ENCODE measurements around the gene ANKRD6. TPM values are rescaled to one million over a fixed set of nuclear protein-coding genes. Genes with fewer than 3 reads are reported as not detected.
A peak's percentile ranks its signal among the peaks of the same experiment; 100 is the strongest.

ANKRD6 gene
- total RNA-seq, 1 donor from 2014 or later, result 43.5 TPM

GRCh38 chr6:89562093-89562973 is 129.4 kb downstream of the ANKRD6 start:
- DNase-seq (ENCODE audit: low spot score in 2 of 2, unreplicated experiment in 2 of 2), result no peak
- no peak overlapping the region for H3K27ac Mint-ChIP-seq
- peak overlapping the region; percentile 43 for H3K4me3 Mint-ChIP-seq
- no peaks in the 10 kb centered on the region for H3K27me3 Mint-ChIP-seq (ENCODE audit: low read depth)
- peaks cover 19% of the 10 kb centered on the region for H3K4me1 Mint-ChIP-seq
- no peak for TF ChIP-seq CTCF (IDR thresholded peaks at IDR 0.05; ENCODE audit: unreplicated experiment)
- peaks cover under 1% of the 10 kb centered on the region for H3K36me3 Mint-ChIP-seq
- peaks cover 5% of the 10 kb centered on the region for H3K9me3 Mint-ChIP-seq

- no peak for TF ChIP-seq CTCF (IDR thresholded peaks at IDR 0.05; ENCODE audit: unreplicated experiment)
- H3K4me3 Mint-ChIP-seq, result no peak overlapping the region
- peaks cover 19% of the 10 kb centered on the region for H3K4me1 Mint-ChIP-seq
- H3K27me3 Mint-ChIP-seq (ENCODE audit: low read depth), result no peaks in the 10 kb centered on the region
- H3K27ac Mint-ChIP-seq, result no peak overlapping the region
- no peaks in the 10 kb centered on the region for H3K36me3 Mint-ChIP-seq
- no peak for DNase-seq (ENCODE audit: low spot score in 2 of 2, unreplicated experiment in 2 of 2)
- no peaks in the 10 kb centered on the region for H3K9me3 Mint-ChIP-seq
Measured at GRCh38 chr6:89563866-89564265, 130.9 kb downstream of the ANKRD6 start.

GRCh38 chr6:89564752-89565427 is 131.9 kb downstream of the ANKRD6 start:
- peaks cover 19% of the 10 kb centered on the region for H3K4me1 Mint-ChIP-seq
- peak overlapping the region; percentile 61 for H3K27ac Mint-ChIP-seq
- H3K4me3 Mint-ChIP-seq, result no peak overlapping the region
- H3K9me3 Mint-ChIP-seq, result no peaks in the 10 kb centered on the region
- H3K27me3 Mint-ChIP-seq (ENCODE audit: low read depth), result no peaks in the 10 kb centered on the region
- TF ChIP-seq CTCF (IDR thresholded peaks at IDR 0.05; ENCODE audit: unreplicated experiment), result no peak
- DNase-seq (ENCODE audit: low spot score in 2 of 2, unreplicated experiment in 2 of 2), result no peak
- H3K36me3 Mint-ChIP-seq, result peaks cover 3% of the 10 kb centered on the region

- H3K27me3 Mint-ChIP-seq (ENCODE audit: low read depth), result no peaks in the 10 kb centered on the region
- H3K9me3 Mint-ChIP-seq, result peaks cover 5% of the 10 kb centered on the region
- no peak overlapping the region for H3K4me3 Mint-ChIP-seq
- no peak for DNase-seq (ENCODE audit: low spot score in 2 of 2, unreplicated experiment in 2 of 2)
- H3K4me1 Mint-ChIP-seq, result peaks cover 19% of the 10 kb centered on the region
- no peak overlapping the region for H3K27ac Mint-ChIP-seq
- TF ChIP-seq CTCF (IDR thresholded peaks at IDR 0.05; ENCODE audit: unreplicated experiment), result no peak
- H3K36me3 Mint-ChIP-seq, result peaks cover 9% of the 10 kb centered on the region
Measured at GRCh38 chr6:89566008-89566800, 133.3 kb downstream of the ANKRD6 start.

- Mint-ChIP-seq H3K4me1 (peaks cover 16% of the 10 kb centered on the region), H3K9me3 (peaks cover 11% of the 10 kb centered on the region), H3K27me3 (ENCODE audit: low read depth) (no peaks in the 10 kb centered on the region), H3K4me3 (no peak overlapping the region), H3K27ac (no peak overlapping the region), H3K36me3 (peaks cover 13% of the 10 kb centered on the region)
- TF ChIP-seq CTCF (IDR thresholded peaks at IDR 0.05; ENCODE audit: unreplicated experiment), result no peak
- DNase-seq (ENCODE audit: low spot score in 2 of 2, unreplicated experiment in 2 of 2), result no peak
Measured at GRCh38 chr6:89566930-89567629, 134.1 kb downstream of the ANKRD6 start.
